ENCODE data around the gene RNF141. TPM values are rescaled to one million over a fixed set of nuclear protein-coding genes. Genes with fewer than 3 reads are reported as not detected.

The RNF141 gene
- total RNA-seq, 1 donor from 2014 or later, result 10.9 TPM

- Histone ChIP-seq H3K27me3 (no peaks in the 10 kb centered on the region), H3K4me1 (peaks cover 6 to 41% of the 10 kb centered on the region in 2 donors), H3K4me3 (peak overlapping the region; percentile 31 to 48), H3K27ac (peak overlapping the region; percentile 78 to 82), H3K9me3 (no peaks in the 10 kb centered on the region), H3K36me3 (peaks cover 0 to 8% of the 10 kb centered on the region in 2 donors)
- no peak for TF ChIP-seq CTCF (IDR thresholded peaks at IDR 0.05)
- intact Hi-C loops (cut with DNase I), result loop anchor here (2.0 to 5.0 kb wide), 4 partner anchors 100 to 167 kb away; partner anchors contain the start of gene IRAG1
- no peak for DNase-seq (ENCODE audit: low spot score in 2 of 2)
Measured at GRCh38 chr11:10567446-10567845, 26.5 kb upstream of the RNF141 start.

GRCh38 chr11:10566257-10566957 lies 25.4 kb upstream of the RNF141 start:
- H3K27me3 ChIP-seq, result no peaks in the 10 kb centered on the region
- H3K4me1 ChIP-seq, result peaks cover 0 to 35% of the 10 kb centered on the region in 2 donors
- no peak for TF ChIP-seq CTCF (IDR thresholded peaks at IDR 0.05)
- intact Hi-C loops (cut with DNase I), result loop anchor here (2.0 to 5.0 kb wide), 4 partner anchors 101 to 168 kb away; partner anchors contain the start of gene IRAG1
- peak overlapping the region; percentile 14 to 48 for H3K4me3 ChIP-seq
- no peaks in the 10 kb centered on the region for H3K9me3 ChIP-seq
- peak overlapping the region; percentile 78 to 82 for H3K27ac ChIP-seq
- no peak for DNase-seq (ENCODE audit: low spot score in 2 of 2)
- peaks cover 0 to 12% of the 10 kb centered on the region in 2 donors for H3K36me3 ChIP-seq

GRCh38 chr11:10565493-10565892 lies 24.5 kb upstream of the RNF141 start:
- Histone ChIP-seq H3K9me3 (no peaks in the 10 kb centered on the region), H3K4me1 (peaks cover 0 to 32% of the 10 kb centered on the region in 2 donors), H3K4me3 (peak overlapping the region in 1 of 2 donors; percentile 48), H3K27ac (peak overlapping the region; percentile 78 to 82), H3K36me3 (peaks cover 0 to 6% of the 10 kb centered on the region in 2 donors), H3K27me3 (no peaks in the 10 kb centered on the region)
- intact Hi-C loops (cut with DNase I), result loop anchor here (5.0 kb wide), 3 partner anchors 102 to 158 kb away; partner anchors contain the start of gene IRAG1
- TF ChIP-seq CTCF (IDR thresholded peaks at IDR 0.05), result no peak
- DNase-seq (ENCODE audit: low spot score in 2 of 2), result no peak

GRCh38 chr11:10564696-10565318 lies 23.8 kb upstream of the RNF141 start:
- peak overlapping the region in 1 of 2 donors; percentile 10 for H3K4me3 ChIP-seq
- intact Hi-C loops (cut with DNase I), result loop anchor here (5.0 kb wide), 3 partner anchors 102 to 158 kb away; partner anchors contain the start of gene IRAG1
- no peaks in the 10 kb centered on the region for H3K27me3 ChIP-seq
- TF ChIP-seq CTCF (IDR thresholded peaks at IDR 0.05), result peak; percentile 44 to 60 (median 46)
- H3K4me1 ChIP-seq, result peaks cover 0 to 28% of the 10 kb centered on the region in 2 donors
- H3K36me3 ChIP-seq, result peaks cover 0 to 6% of the 10 kb centered on the region in 2 donors
- DNase-seq (ENCODE audit: low spot score in 2 of 2), result no peak
- no peaks in the 10 kb centered on the region for H3K9me3 ChIP-seq
- peak overlapping the region; percentile 78 to 82 for H3K27ac ChIP-seq

GRCh38 chr11:10564030-10564429 lies 23.0 kb upstream of the RNF141 start:
- H3K27ac ChIP-seq, result peak overlapping the region in 1 of 2 donors; percentile 78
- H3K4me3 ChIP-seq, result no peak overlapping the region
- no peaks in the 10 kb centered on the region for H3K9me3 ChIP-seq
- no peaks in the 10 kb centered on the region for H3K27me3 ChIP-seq
- H3K4me1 ChIP-seq, result peaks cover 0 to 20% of the 10 kb centered on the region in 2 donors
- intact Hi-C loops (cut with DNase I), result no loop called here
- H3K36me3 ChIP-seq, result peaks cover 0 to 9% of the 10 kb centered on the region in 2 donors
- no peak for TF ChIP-seq CTCF (IDR thresholded peaks at IDR 0.05)
- no peak for DNase-seq (ENCODE audit: low spot score in 2 of 2)

All from ascending aorta (tissue), 2 donors.